HepG2 (cell line): Measurements from ENCODE around the gene CCM2. TPM values are rescaled to one million over a fixed set of nuclear protein-coding genes. Genes with fewer than 3 reads are reported as not detected.

Source experiments
- ATAC-seq: fragments of 200-7000 bp; cut with Tn5 transposase; 3 replicates; pipeline ENCODE4 v1.9.1; 2020; ENCODE audit warnings: mild to moderate bottlenecking, moderate library complexity
- BruUV-seq: library from RNA; stranded (reverse); fragments of 400-500 nt; replicated peaks from 2 replicates; lab custom pipeline; 2021; lab: Mats Ljungman, UMichigan
- CTCF ChIA-PET: fragments of 300-600 bp; formaldehyde crosslinking; extraction: SDS; loops from one replicate; lab custom pipeline; 2021; ENCODE audit warnings: low total read pairs, inconsistent platforms, low intra/inter-chr PET ratio; lab: Yijun Ruan, JAX
- POLR2A ChIA-PET: fragments of 350-600 bp; sonication (Branson Sonifier 250); formaldehyde crosslinking; loops from one replicate; lab custom pipeline; 2020; ENCODE audit warnings: antibody characterized with exemption, inconsistent platforms; lab: Yijun Ruan, JAX
- DNase-seq: peaks from one replicate; pipeline ENCODE4 v3.0.0-alpha.2; 2015; ENCODE audit warnings: low spot score
- FAIRE-seq: peaks from 3 replicates; lab custom pipeline; 2011; peaks lifted over from hg19 to GRCh38; lab: Jason Lieb, UNC
- H2AFZ ChIP-seq: one replicate; pipeline ENCODE4 v1.6.1; 2011; ENCODE audit warnings: low read length, inconsistent platforms
- H3K27ac ChIP-seq: fragments of 300-600 bp; 3 replicates; pipeline ENCODE4 v1.8.0; 2011; ENCODE audit warnings: mixed run types, mild to moderate bottlenecking, mixed read lengths, low read length, inconsistent platforms; ENCODE audit not compliant: insufficient read depth; ENCODE audit errors: extremely low read length
- H3K27me3 ChIP-seq, 2 experiments: fragments of 200-600 bp in 1 of 2; 2 replicates in 1 of 2; 3 replicates in 1 of 2; pipeline versions ENCODE4 v1.6.0 to v1.8.0; 2011; ENCODE audit warnings: low read length in 2 of 2, mild to moderate bottlenecking in 2 of 2, moderate library complexity in 2 of 2, inconsistent platforms in 1 of 2; ENCODE audit not compliant: insufficient read depth in 2 of 2, control insufficient read depth in 1 of 2
- H3K36me3 ChIP-seq, 2 experiments: fragments of 200-600 bp in 1 of 2; replicated peaks in 1 of 2; 2 replicates in 1 of 2; 3 replicates in 1 of 2; pipeline versions ENCODE4 v1.5.1 to v1.8.0; 2011; ENCODE audit warnings: low read length in 2 of 2, inconsistent platforms in 1 of 2; ENCODE audit not compliant: insufficient read depth in 2 of 2, control insufficient read depth in 1 of 2
- H3K4me1 ChIP-seq: 2 replicates; pipeline ENCODE4 v1.5.1; 2012; ENCODE audit warnings: low read length, inconsistent platforms; ENCODE audit not compliant: insufficient read depth
- H3K4me2 ChIP-seq: 2 replicates; pipeline ENCODE4 v1.6.0; 2011; ENCODE audit warnings: low read depth, low read length, inconsistent platforms
- H3K4me3 ChIP-seq, 3 experiments: fragments of 200-600 bp in 1 of 3; sonication (generic), shearing (Covaris generic) in 1 of 3; replicated peaks in 1 of 3; 2 replicates each; pipeline ENCODE4 v1.5.1; 2011 to 2016; ENCODE audit warnings: low read length in 3 of 3, inconsistent platforms in 2 of 3, low read depth in 2 of 3, mild to moderate bottlenecking in 2 of 3, control low read depth in 1 of 3, mixed read lengths in 1 of 3; ENCODE audit not compliant: insufficient read depth in 1 of 3
- H3K79me2 ChIP-seq: one replicate; pipeline ENCODE4 v1.6.1; 2011; ENCODE audit warnings: low read length, inconsistent platforms; ENCODE audit not compliant: insufficient read depth
- H3K9ac ChIP-seq: 2 replicates; pipeline ENCODE4 v1.6.0; 2011; ENCODE audit warnings: mild to moderate bottlenecking, low read depth, low read length, inconsistent platforms; ENCODE audit not compliant: insufficient read depth
- H3K9me3 ChIP-seq: 2 replicates; pipeline ENCODE4 v1.5.1; 2012; ENCODE audit warnings: mild to moderate bottlenecking, low read length
- H4K20me1 ChIP-seq: 2 replicates; pipeline ENCODE4 v1.6.0; 2011; ENCODE audit warnings: inconsistent platforms, mild to moderate bottlenecking, low read length, moderate library complexity; ENCODE audit not compliant: insufficient read depth
- ARID2 ChIP-seq: sonication (generic); formaldehyde crosslinking; IDR thresholded peaks from 2 replicates; pipeline ENCODE4 v1.8.1; 2022; ENCODE audit warnings: mild to moderate bottlenecking, missing genetic modification reagents, borderline replicate concordance
- CHD2 ChIP-seq: IDR thresholded peaks from 2 replicates; pipeline ENCODE4 v1.6.1; 2011; ENCODE audit warnings: low read depth, low read length, improper control_type of control experiment
- HNF4G ChIP-seq, 2 experiments: sonication (generic) in 1 of 2; formaldehyde crosslinking in 1 of 2; IDR thresholded peaks; 2 replicates each; pipeline versions ENCODE4 v1.4.0 to v1.6.1; 2011 to 2020; ENCODE audit warnings: borderline replicate concordance in 2 of 2, low read depth in 2 of 2, mild to moderate bottlenecking in 2 of 2, low read length in 1 of 2, missing genetic modification reagents in 1 of 2, moderate library complexity in 1 of 2
- JDP2 ChIP-seq: sonication (generic); formaldehyde crosslinking; IDR thresholded peaks from 2 replicates; pipeline ENCODE4 v1.8.1; 2022; ENCODE audit warnings: missing genetic modification reagents, borderline replicate concordance
- MAFF ChIP-seq: IDR thresholded peaks from 2 replicates; pipeline ENCODE4 v1.6.1; 2011; ENCODE audit warnings: low read depth, low read length, improper control_type of control experiment
- NRL ChIP-seq: sonication (generic); formaldehyde crosslinking; IDR thresholded peaks from 2 replicates; pipeline ENCODE4 v1.5.0; 2020; ENCODE audit warnings: missing genetic modification reagents, mild to moderate bottlenecking, moderate library complexity, borderline replicate concordance
- ZFP41 ChIP-seq: sonication (generic); formaldehyde crosslinking; IDR thresholded peaks from 2 replicates; pipeline ENCODE4 v1.4.0; 2020; ENCODE audit warnings: mild to moderate bottlenecking, missing genetic modification reagents, borderline replicate concordance
- ZNF180 ChIP-seq: sonication (generic); formaldehyde crosslinking; IDR thresholded peaks from 2 replicates; pipeline ENCODE4 v1.4.0; 2020; ENCODE audit warnings: low read depth, missing genetic modification reagents, borderline replicate concordance
- ZNF20 ChIP-seq: sonication (generic); formaldehyde crosslinking; IDR thresholded peaks from 2 replicates; pipeline ENCODE4 v1.4.0; 2020; ENCODE audit warnings: mild to moderate bottlenecking, moderate library complexity, missing genetic modification reagents
- ZNF251 ChIP-seq: sonication (generic); formaldehyde crosslinking; IDR thresholded peaks from 2 replicates; pipeline ENCODE4 v1.9.0; 2021; ENCODE audit warnings: mild to moderate bottlenecking, missing genetic modification reagents
- ZNF598 ChIP-seq: sonication (generic); formaldehyde crosslinking; IDR thresholded peaks from 2 replicates; pipeline ENCODE4 v1.5.1; 2020; ENCODE audit warnings: mild to moderate bottlenecking, missing genetic modification reagents, borderline replicate concordance
- WGBS: methylation state at CpG from one replicate; pipeline ENCODE4 v1.1.6; 2017; ENCODE audit warnings: low lambda C conversion rate; 5-methylcytosine and 5-hydroxymethylcytosine counted together
- in situ Hi-C: cut with HindIII; loops from 2 replicates; pipeline ENCODE4 v1.10.0; 2017; ENCODE audit warnings: low pct_unique_long_range_greater_than_20kb; ENCODE audit not compliant: extremely low pct_ligation_motif_present
- intact Hi-C: fragments of 100-400 bp; cut with micrococcal nuclease; formaldehyde crosslinking; loops from one replicate; pipeline ENCODE4 v1.10.0; 2022; ENCODE audit not compliant: unreplicated experiment
- polyA plus RNA-seq, 8 experiments: library from polyadenylated mRNA; depleted of rRNA in 3 of 8; stranded (reverse) in 7 of 8; unstranded in 1 of 8; fragments of >200 nt; fragmentation: Illumina TruSeq in 4 of 8; extraction: Trizol in 4 of 8; gene quantifications; 2 replicates each; pipeline versions ENCODE4 v1.2.1 to v1.2.3, GENCODE V29; 2011 to 2016; ENCODE audit warnings: low read depth in 4 of 8, missing spikeins in 1 of 8, mixed read lengths in 1 of 8; ENCODE audit not compliant: insufficient read depth in 1 of 8
- total RNA-seq, 5 experiments: library from RNA; depleted of rRNA; stranded (reverse); fragments of >200 nt; fragmentation: Illumina TruSeq; extraction: Trizol; gene quantifications; 2 replicates each; pipeline ENCODE4 v1.2.3, GENCODE V29; 2016; ENCODE audit warnings: low read depth in 1 of 5
- TF ChIP-seq, protein P1 (sequence below): sonication (generic); formaldehyde crosslinking; conservative IDR thresholded peaks from 2 replicates; pipeline ENCODE4 v1.4.0; 2020; ENCODE audit warnings: mild to moderate bottlenecking, missing genetic modification reagents, moderate library complexity
- TF ChIP-seq, protein P2 (sequence below): sonication (generic); formaldehyde crosslinking; IDR thresholded peaks from 2 replicates; pipeline ENCODE4 v1.8.0; 2022; ENCODE audit warnings: missing genetic modification reagents, mild to moderate bottlenecking, inconsistent platforms, borderline replicate concordance
- TF ChIP-seq, protein P3 (sequence below): sonication (generic); formaldehyde crosslinking; IDR thresholded peaks from 2 replicates; pipeline ENCODE4 v1.5.1; 2020; ENCODE audit warnings: mild to moderate bottlenecking, missing genetic modification reagents, moderate library complexity

CCM2 gene
- total and polyA plus RNA-seq, 2 of the 13 experiments (the other 11 are each of a cell fraction or from before 2014, with no cell fraction given): 13.7 to 15.8 TPM

DNA sequence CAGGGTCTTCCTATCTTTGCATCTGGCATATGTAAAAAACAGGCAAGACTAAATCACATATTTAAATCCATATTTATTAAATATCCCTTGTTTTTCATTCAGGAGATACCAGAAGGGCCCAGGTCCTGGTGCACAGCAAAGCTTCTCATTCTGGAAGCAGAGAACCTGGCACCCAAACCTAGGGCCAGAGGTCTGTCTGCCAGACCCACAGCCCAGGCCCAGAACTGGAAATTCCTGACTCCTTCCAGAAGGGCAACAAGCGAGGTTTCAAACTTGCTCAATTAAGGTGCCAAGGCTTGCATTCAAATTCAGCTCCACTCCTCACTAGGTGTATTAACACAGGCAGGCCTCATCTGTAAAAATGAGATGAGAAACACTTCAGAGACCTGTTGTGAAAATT is 17.0 kb upstream of the CCM2 start:
- DNase-seq (no peak), FAIRE-seq (no peak), ATAC-seq (no peak)
- BruUV-seq: no TSS peak
- no peaks in the 10 kb centered on the region for H3K27me3 ChIP-seq
- TF ChIP-seq, protein P1, sequence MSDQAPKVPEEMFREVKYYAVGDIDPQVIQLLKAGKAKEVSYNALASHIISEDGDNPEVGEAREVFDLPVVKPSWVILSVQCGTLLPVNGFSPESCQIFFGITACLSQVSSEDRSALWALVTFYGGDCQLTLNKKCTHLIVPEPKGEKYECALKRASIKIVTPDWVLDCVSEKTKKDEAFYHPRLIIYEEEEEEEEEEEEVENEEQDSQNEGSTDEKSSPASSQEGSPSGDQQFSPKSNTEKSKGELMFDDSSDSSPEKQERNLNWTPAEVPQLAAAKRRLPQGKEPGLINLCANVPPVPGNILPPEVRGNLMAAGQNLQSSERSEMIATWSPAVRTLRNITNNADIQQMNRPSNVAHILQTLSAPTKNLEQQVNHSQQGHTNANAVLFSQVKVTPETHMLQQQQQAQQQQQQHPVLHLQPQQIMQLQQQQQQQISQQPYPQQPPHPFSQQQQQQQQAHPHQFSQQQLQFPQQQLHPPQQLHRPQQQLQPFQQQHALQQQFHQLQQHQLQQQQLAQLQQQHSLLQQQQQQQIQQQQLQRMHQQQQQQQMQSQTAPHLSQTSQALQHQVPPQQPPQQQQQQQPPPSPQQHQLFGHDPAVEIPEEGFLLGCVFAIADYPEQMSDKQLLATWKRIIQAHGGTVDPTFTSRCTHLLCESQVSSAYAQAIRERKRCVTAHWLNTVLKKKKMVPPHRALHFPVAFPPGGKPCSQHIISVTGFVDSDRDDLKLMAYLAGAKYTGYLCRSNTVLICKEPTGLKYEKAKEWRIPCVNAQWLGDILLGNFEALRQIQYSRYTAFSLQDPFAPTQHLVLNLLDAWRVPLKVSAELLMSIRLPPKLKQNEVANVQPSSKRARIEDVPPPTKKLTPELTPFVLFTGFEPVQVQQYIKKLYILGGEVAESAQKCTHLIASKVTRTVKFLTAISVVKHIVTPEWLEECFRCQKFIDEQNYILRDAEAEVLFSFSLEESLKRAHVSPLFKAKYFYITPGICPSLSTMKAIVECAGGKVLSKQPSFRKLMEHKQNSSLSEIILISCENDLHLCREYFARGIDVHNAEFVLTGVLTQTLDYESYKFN: no peak
- TF ChIP-seq JDP2: no peak
- no peak for TF ChIP-seq HNF4G (IDR thresholded peaks at IDR 0.05; ENCODE audit: borderline replicate concordance, low read depth, low read length)
- no peak for TF ChIP-seq HNF4G (CRISPR knock-in tag; IDR thresholded peaks at IDR 0.05; ENCODE audit: borderline replicate concordance, low read depth)
- TF ChIP-seq ARID2 (CRISPR knock-in tag): no peak
- TF ChIP-seq ZFP41 (CRISPR knock-in tag): no peak
- TF ChIP-seq ZNF598 (CRISPR knock-in tag): no peak
- no peak for TF ChIP-seq MAFF
- TF ChIP-seq NRL (CRISPR knock-in tag): no peak
- no peak for TF ChIP-seq CHD2
- no peak for TF ChIP-seq ZNF20 (CRISPR knock-in tag)
- TF ChIP-seq ZNF180 (CRISPR knock-in tag): no peak
- TF ChIP-seq, protein P2, sequence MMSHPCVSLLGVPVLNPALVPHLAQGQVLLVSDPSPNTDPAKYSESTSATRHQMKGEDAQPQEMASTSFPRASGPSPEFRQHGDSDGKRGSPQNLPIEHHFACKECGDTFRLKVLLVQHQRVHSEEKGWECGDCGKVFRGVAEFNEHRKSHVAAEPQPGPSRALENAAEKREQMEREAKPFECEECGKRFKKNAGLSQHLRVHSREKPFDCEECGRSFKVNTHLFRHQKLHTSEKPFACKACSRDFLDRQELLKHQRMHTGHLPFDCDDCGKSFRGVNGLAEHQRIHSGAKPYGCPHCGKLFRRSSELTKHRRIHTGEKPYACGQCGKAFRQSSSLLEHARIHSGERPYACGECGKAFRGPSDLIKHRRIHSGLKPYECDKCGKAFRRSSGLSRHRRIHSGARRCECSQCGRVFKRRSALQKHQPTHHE (CRISPR knock-in tag): no peak
- TF ChIP-seq ZNF251 (CRISPR knock-in tag): no peak
- TF ChIP-seq, protein P3, sequence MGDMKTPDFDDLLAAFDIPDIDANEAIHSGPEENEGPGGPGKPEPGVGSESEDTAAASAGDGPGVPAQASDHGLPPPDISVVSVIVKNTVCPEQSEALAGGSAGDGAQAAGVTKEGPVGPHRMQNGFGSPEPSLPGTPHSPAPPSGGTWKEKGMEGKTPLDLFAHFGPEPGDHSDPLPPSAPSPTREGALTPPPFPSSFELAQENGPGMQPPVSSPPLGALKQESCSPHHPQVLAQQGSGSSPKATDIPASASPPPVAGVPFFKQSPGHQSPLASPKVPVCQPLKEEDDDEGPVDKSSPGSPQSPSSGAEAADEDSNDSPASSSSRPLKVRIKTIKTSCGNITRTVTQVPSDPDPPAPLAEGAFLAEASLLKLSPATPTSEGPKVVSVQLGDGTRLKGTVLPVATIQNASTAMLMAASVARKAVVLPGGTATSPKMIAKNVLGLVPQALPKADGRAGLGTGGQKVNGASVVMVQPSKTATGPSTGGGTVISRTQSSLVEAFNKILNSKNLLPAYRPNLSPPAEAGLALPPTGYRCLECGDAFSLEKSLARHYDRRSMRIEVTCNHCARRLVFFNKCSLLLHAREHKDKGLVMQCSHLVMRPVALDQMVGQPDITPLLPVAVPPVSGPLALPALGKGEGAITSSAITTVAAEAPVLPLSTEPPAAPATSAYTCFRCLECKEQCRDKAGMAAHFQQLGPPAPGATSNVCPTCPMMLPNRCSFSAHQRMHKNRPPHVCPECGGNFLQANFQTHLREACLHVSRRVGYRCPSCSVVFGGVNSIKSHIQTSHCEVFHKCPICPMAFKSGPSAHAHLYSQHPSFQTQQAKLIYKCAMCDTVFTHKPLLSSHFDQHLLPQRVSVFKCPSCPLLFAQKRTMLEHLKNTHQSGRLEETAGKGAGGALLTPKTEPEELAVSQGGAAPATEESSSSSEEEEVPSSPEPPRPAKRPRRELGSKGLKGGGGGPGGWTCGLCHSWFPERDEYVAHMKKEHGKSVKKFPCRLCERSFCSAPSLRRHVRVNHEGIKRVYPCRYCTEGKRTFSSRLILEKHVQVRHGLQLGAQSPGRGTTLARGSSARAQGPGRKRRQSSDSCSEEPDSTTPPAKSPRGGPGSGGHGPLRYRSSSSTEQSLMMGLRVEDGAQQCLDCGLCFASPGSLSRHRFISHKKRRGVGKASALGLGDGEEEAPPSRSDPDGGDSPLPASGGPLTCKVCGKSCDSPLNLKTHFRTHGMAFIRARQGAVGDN: no peak
- H3K9ac ChIP-seq: no peak overlapping the region
- peaks cover 18% of the 10 kb centered on the region for H3K4me1 ChIP-seq
- 22% methylated on average over 1 of the region's 1 CpG for WGBS
- CTCF ChIA-PET: no interaction called here
- H3K36me3 ChIP-seq: no peaks in the 10 kb centered on the region
- POLR2A ChIA-PET: interaction anchor here (1.9 kb wide), 1 partner anchor 10 kb away, joined by 7 read pairs; no protein-coding TSS in a partner anchor
- no peaks in the 10 kb centered on the region for H4K20me1 ChIP-seq
- H3K9me3 ChIP-seq: no peaks in the 10 kb centered on the region
- no peak overlapping the region for H2AFZ ChIP-seq
- H3K4me2 ChIP-seq: no peak overlapping the region
- no peak overlapping the region for H3K4me3 ChIP-seq
- intact Hi-C loops (no loop called here), in situ Hi-C loops (no loop called here)
- H3K27ac ChIP-seq: no peak overlapping the region
- no peaks in the 10 kb centered on the region for H3K79me2 ChIP-seq
